Heart left ventricle (tissue), 16 donors: ENCODE results near the gene MLLT10. TPM values are rescaled to one million over a fixed set of nuclear protein-coding genes. Genes with fewer than 3 reads are reported as not detected.

Experiments used
- ATAC-seq, 4 donors: fragments of 200-7000 bp; cut with Tn5 transposase; one replicate each; pipeline ENCODE4 v1.9.1; 2020 to 2022; ENCODE audit warnings: moderate library complexity in 4 of 4, mild to moderate bottlenecking in 3 of 4, moderate number of reproducible peaks in 1 of 4
- DNase-seq, 5 donors: peaks; one replicate each; pipeline ENCODE4 v3.0.0-alpha.2; 2020
- H3K27ac ChIP-seq, 12 donors: fragments of 200-600 bp; sonication (generic) in 4 of 12; one replicate each; pipeline versions ENCODE4 v1.5.0 to v1.8.0; 2016 to 2022; ENCODE audit warnings: mild to moderate bottlenecking in 2 of 12
- H3K27me3 ChIP-seq, 9 donors: fragments of 200-600 bp; sonication (generic) in 2 of 9; one replicate each; pipeline versions ENCODE4 v1.5.1 to v1.8.0; 2016 to 2022; ENCODE audit warnings: mild to moderate bottlenecking in 3 of 9
- H3K36me3 ChIP-seq, 9 donors: fragments of 200-600 bp; sonication (generic) in 2 of 9; one replicate each; pipeline versions ENCODE4 v1.5.0 to v1.8.0; 2018 to 2022; ENCODE audit warnings: mild to moderate bottlenecking in 2 of 9
- H3K4me1 ChIP-seq, 12 donors: fragments of 200-600 bp; sonication (generic) in 4 of 12; one replicate each; pipeline versions ENCODE4 v1.5.0 to v1.8.0; 2016 to 2022; ENCODE audit warnings: mild to moderate bottlenecking in 3 of 12
- H3K4me3 ChIP-seq, 12 donors: fragments of 200-600 bp; sonication (generic) in 4 of 12; one replicate each; pipeline versions ENCODE4 v1.5.0 to v1.8.0; 2017 to 2022; ENCODE audit warnings: mild to moderate bottlenecking in 9 of 12, moderate library complexity in 4 of 12
- H3K9me3 ChIP-seq, 12 donors: fragments of 200-600 bp; sonication (generic) in 4 of 12; one replicate each; pipeline versions ENCODE4 v1.5.0 to v1.8.0; 2016 to 2022; ENCODE audit warnings: mild to moderate bottlenecking in 1 of 12
- POLR2A ChIP-seq, 2 donors: fragments of 450-650 bp; IDR thresholded peaks; one replicate each; pipeline ENCODE4 v1.6.1; 2017; ENCODE audit warnings: antibody characterized with exemption in 2 of 2, mild to moderate bottlenecking in 2 of 2, moderate library complexity in 2 of 2
- WGBS, 4 donors: extraction: QIAGEN DNeasy Blood & Tissue Kit in 2 of 4; methylation state at CpG; one replicate each; pipeline versions ENCODE4 v1.1.5 to v1.1.7; 2013 to 2018; 5-methylcytosine and 5-hydroxymethylcytosine counted together
- intact Hi-C, 10 donors: fragments of 100-400 bp; cut with DNase I; formaldehyde crosslinking; loops; one replicate each; pipeline versions ENCODE4 v1.11.1 to v1.14.2; 2022
- polyA plus RNA-seq, 2 donors: library from polyadenylated mRNA; stranded (reverse); fragments of 200-250 nt; gene quantifications; one replicate each; pipeline ENCODE4 v1.2.3, GENCODE V29; 2013
- total RNA-seq, 9 donors: library from RNA; depleted of rRNA in 2 of 9; stranded (reverse); fragments of >200 nt in 2 of 9; fragmentation: NEBNext Ultra II Directional in 3 of 9; extraction: Animal tissue kit (Norgen Biotek cat#: 25700) in 3 of 9; gene quantifications; one replicate each; pipeline versions ENCODE4 v1.1.0 to v1.2.4, GENCODE V29; 2016 to 2023
- TF ChIP-seq, protein P1 (sequence below), 12 donors: fragments of 200-600 bp; sonication (generic) in 4 of 12; IDR thresholded peaks; one replicate each; pipeline versions ENCODE4 v1.5.0 to v1.8.0; 2018 to 2022; ENCODE audit warnings: antibody characterized with exemption in 12 of 12, mild to moderate bottlenecking in 5 of 12
- donor health status: ischemic (EF 13 %, LVEDD 7.1; RV severe dilation, severe dysfunction).
- donor health status: healthy with polysubstance abuse.
- donor health status: DM: no; HTN: yes; CAD: no.
- donor health status: DM: no; HTN: no; CAD: no.
- donor health status: ischemic (EF 25% LVEDD 6.9; RV normal size, moderate dysfunction).
- donor health status: ischemic (EF 25% LVEDD 5.7; RV mildly dilated, moderate dysfunction).
- donor health status: healthy.
- donor health status: DM: yes; HTN: yes; CAD: no.
- donor health status: ischemic (EF 35%, LVEDD 5.7; RV mildly dilated, moderate dysfunction).
- donor health status: nonischemic (EF 11% LVEDD 7.7; RV severe dilation, severe dysfunction).
- donor health status: DM: yes; HTN: yes; CAD: no.
- donor health status: PGD.
- donor health status: ischemic (EF 29% LVEDD 5.4; RV normal size, mild dysfunction).
- donor health status: nonischemic (EF 23%, LVEDD 6.1; RV moderate dilation, normal function).

Gene MLLT10
- total and polyA plus RNA-seq, 11 donors = 16.0 to 30.7 (median 25.2) TPM

DNA sequence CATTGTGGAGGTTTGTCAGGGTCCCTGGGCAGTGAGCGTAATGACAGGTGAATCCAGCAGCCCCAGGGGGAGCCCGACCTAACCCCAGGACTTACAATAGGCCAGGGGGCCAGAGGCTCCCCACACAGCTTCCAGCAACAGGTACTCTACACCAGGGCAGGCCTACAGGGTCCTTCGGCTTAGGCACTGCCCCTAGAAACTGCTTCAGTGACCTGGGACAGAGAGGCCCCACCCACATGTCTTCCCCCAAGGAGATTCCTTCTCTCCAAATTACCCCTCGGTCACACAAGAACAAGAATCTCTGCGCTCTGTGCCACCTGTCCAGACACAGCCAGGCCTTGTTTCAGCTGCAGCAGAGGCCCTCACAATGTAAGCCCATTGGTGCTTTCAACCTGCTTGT lies 32.9 kb upstream of the MLLT10 start:
- intact Hi-C loops = loop anchor here in 1 of 10 donors (10.0 kb wide), 1 partner anchor 454 kb away; no protein-coding TSS in a partner anchor
- TF ChIP-seq, protein P1, sequence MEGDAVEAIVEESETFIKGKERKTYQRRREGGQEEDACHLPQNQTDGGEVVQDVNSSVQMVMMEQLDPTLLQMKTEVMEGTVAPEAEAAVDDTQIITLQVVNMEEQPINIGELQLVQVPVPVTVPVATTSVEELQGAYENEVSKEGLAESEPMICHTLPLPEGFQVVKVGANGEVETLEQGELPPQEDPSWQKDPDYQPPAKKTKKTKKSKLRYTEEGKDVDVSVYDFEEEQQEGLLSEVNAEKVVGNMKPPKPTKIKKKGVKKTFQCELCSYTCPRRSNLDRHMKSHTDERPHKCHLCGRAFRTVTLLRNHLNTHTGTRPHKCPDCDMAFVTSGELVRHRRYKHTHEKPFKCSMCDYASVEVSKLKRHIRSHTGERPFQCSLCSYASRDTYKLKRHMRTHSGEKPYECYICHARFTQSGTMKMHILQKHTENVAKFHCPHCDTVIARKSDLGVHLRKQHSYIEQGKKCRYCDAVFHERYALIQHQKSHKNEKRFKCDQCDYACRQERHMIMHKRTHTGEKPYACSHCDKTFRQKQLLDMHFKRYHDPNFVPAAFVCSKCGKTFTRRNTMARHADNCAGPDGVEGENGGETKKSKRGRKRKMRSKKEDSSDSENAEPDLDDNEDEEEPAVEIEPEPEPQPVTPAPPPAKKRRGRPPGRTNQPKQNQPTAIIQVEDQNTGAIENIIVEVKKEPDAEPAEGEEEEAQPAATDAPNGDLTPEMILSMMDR (IDR thresholded peaks at IDR 0.05) = no peak
- no peak for TF ChIP-seq POLR2A (IDR thresholded peaks at IDR 0.05)
- WGBS, 4 donors = 85 to 95% (median 93%) methylated on average over 5 of the region's 5 CpGs
- ATAC-seq (no peak), DNase-seq (no peak)
- Histone ChIP-seq H3K4me3 (no peak overlapping the region), H3K36me3 (no peaks in the 10 kb centered on the region), H3K4me1 (peaks cover 0 to 27% (median 2%) of the 10 kb centered on the region in 12 donors), H3K27me3 (peaks cover 0 to 46% (median 0%) of the 10 kb centered on the region in 9 donors), H3K27ac (no peak overlapping the region), H3K9me3 (no peaks in the 10 kb centered on the region)

DNA sequence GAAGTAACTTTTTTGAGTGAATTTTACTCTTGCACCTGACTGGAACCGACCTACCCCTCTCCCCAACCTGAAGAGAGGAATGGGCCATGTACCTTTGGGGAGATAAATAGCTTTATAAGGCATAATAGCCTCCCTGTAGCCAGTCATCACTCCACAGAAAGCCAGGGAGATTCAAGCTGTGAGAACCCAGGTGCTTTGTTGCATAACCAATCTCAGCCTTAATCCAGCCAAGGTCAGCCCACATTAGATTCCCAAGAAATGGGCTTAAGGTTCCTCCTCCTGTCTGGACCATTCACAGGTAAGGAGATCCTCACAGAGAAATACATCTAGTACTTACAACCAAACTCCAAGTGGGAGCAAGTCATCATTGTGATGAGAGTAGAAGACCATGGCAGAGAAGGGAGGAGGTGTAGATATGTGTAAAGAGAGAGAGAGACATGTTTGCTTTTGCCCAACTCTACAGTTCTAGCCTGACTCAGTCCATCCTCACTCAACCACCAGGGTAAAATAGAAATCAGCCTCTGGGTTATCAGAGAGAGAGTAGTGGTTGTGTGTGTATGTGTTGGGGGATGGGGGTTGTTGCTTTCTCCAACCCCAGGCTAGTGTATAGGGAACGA lies 32.2 kb upstream of the MLLT10 start:
- no peaks in the 10 kb centered on the region for H3K36me3 ChIP-seq
- intact Hi-C loops = loop anchor here in 1 of 10 donors (10.0 kb wide), 1 partner anchor 453 kb away; no protein-coding TSS in a partner anchor
- no peak for TF ChIP-seq POLR2A (IDR thresholded peaks at IDR 0.05)
- TF ChIP-seq, protein P1 (IDR thresholded peaks at IDR 0.05) = no peak
- no peak overlapping the region for H3K27ac ChIP-seq
- no peak for ATAC-seq
- 88 to 95% (median 88%) methylated on average over 2 of the region's 2 CpGs for WGBS, 4 donors
- no peaks in the 10 kb centered on the region for H3K9me3 ChIP-seq
- H3K27me3 ChIP-seq = peaks cover 0 to 44% (median 0%) of the 10 kb centered on the region in 9 donors
- H3K4me3 ChIP-seq = no peak overlapping the region
- peaks cover 0 to 25% (median 2%) of the 10 kb centered on the region in 12 donors for H3K4me1 ChIP-seq
- DNase-seq = no peak

DNA sequence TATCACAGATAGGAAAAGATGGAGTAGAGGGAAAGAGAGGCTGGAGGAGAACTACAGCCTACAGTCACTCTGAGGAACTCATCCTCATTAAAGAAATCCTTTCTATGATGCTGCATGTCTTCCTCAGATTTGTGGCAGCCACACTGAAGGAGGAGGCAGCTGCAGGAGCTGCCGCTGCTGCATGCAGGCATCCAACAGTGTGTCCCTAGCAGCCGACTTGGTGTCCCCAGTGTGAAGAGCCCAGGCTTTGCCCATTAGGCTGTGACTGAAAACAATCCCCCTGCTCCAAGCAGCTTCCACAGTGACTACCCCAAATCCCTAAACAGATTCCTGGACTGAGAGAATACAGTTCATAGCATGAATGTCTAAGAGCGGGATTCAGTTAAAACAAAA lies 31.7 kb upstream of the MLLT10 start:
- ATAC-seq (no peak), DNase-seq (no peak)
- H3K4me1 ChIP-seq = peaks cover 0 to 20% (median 2%) of the 10 kb centered on the region in 12 donors
- intact Hi-C loops = loop anchor here in 1 of 10 donors (10.0 kb wide), 1 partner anchor 452 kb away; no protein-coding TSS in a partner anchor
- H3K36me3 ChIP-seq = no peaks in the 10 kb centered on the region
- WGBS, 4 donors = 95 to 98% (median 97%) methylated on average over 3 of the region's 3 CpGs
- no peak overlapping the region for H3K4me3 ChIP-seq
- TF ChIP-seq, protein P1 (IDR thresholded peaks at IDR 0.05) = no peak
- no peak for TF ChIP-seq POLR2A (IDR thresholded peaks at IDR 0.05)
- H3K27me3 ChIP-seq = peaks cover 0 to 39% (median 0%) of the 10 kb centered on the region in 9 donors
- no peaks in the 10 kb centered on the region for H3K9me3 ChIP-seq
- no peak overlapping the region for H3K27ac ChIP-seq

DNA sequence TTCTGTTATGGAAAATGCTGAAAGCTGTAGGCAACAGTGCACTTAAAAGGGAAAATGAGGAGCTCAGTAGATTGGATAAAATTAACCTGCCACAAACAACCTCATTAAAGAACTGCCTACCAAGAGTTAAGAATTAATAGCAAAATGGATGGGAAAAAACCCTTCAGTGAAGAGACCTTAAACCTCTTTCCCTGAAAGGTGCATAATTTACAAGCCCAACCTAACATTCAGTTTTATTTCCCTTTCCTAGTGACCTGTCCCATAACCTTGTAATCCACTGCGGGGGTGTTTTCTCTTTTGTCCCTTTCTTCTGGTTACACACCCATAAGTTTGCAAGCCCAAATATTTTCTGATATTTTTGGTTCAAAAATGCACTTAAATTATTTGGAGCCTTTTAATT lies 30.5 kb upstream of the MLLT10 start:
- DNase-seq (no peak), ATAC-seq (no peak)
- intact Hi-C loops = loop anchor here in 1 of 10 donors (10.0 kb wide), 1 partner anchor 451 kb away; no protein-coding TSS in a partner anchor
- peaks cover 0 to 18% (median 0%) of the 10 kb centered on the region in 12 donors for H3K4me1 ChIP-seq
- H3K4me3 ChIP-seq = no peak overlapping the region
- no peak overlapping the region for H3K27ac ChIP-seq
- TF ChIP-seq, protein P1 (IDR thresholded peaks at IDR 0.05) = no peak
- TF ChIP-seq POLR2A (IDR thresholded peaks at IDR 0.05) = no peak
- H3K9me3 ChIP-seq = no peaks in the 10 kb centered on the region
- 86 to 98% (median 92%) methylated on average over 1 of the region's 1 CpG for WGBS, 4 donors
- H3K36me3 ChIP-seq = no peaks in the 10 kb centered on the region
- H3K27me3 ChIP-seq = peaks cover 0 to 27% (median 0%) of the 10 kb centered on the region in 9 donors
